WERI-Rb-1 (cell line): ENCODE measurements around the gene CNTNAP1.

Source experiments
- DNase-seq: peaks from one replicate; pipeline ENCODE4 v3.0.0-alpha.2; 2020
- H3K27ac ChIP-seq: fragments of 250-450 bp; sonication (Bioruptor Pico); 2 replicates; pipeline ENCODE4 v1.5.1; 2020; ENCODE audit warnings: mild to moderate bottlenecking, moderate library complexity
- H3K27me3 ChIP-seq: fragments of 250-450 bp; sonication (Bioruptor Pico); 2 replicates; pipeline ENCODE4 v1.5.1; 2021; ENCODE audit warnings: mild to moderate bottlenecking, low read depth, moderate library complexity; ENCODE audit not compliant: insufficient read depth, severe bottlenecking
- H3K36me3 ChIP-seq: fragments of 250-450 bp; sonication (Bioruptor Pico); 2 replicates; pipeline ENCODE4 v1.5.1; 2020; ENCODE audit warnings: mild to moderate bottlenecking, moderate library complexity
- H3K4me3 ChIP-seq: 2 replicates; pipeline ENCODE4 v1.5.1; 2011; ENCODE audit warnings: low read depth, mild to moderate bottlenecking, control low read depth, low read length
- H3K9me3 ChIP-seq: fragments of 250-450 bp; sonication (Bioruptor Pico); 2 replicates; pipeline ENCODE4 v1.5.1; 2021; ENCODE audit warnings: mild to moderate bottlenecking, moderate library complexity; ENCODE audit not compliant: severe bottlenecking
- TF ChIP-seq, protein P1 (sequence below): IDR thresholded peaks from 2 replicates; pipeline ENCODE4 v1.5.1; 2011; ENCODE audit warnings: low read depth, mild to moderate bottlenecking, control low read depth, inconsistent platforms, low read length

Gene CNTNAP1

GRCh38 chr17:42647778-42648177, 34.6 kb upstream of the CNTNAP1 start:
- Histone ChIP-seq H3K27me3 (no peaks in the 10 kb centered on the region), H3K27ac (no peak overlapping the region), H3K36me3 (no peaks in the 10 kb centered on the region), H3K4me3 (no peak overlapping the region), H3K9me3 (no peaks in the 10 kb centered on the region)
- no peak for DNase-seq
- TF ChIP-seq, protein P1, sequence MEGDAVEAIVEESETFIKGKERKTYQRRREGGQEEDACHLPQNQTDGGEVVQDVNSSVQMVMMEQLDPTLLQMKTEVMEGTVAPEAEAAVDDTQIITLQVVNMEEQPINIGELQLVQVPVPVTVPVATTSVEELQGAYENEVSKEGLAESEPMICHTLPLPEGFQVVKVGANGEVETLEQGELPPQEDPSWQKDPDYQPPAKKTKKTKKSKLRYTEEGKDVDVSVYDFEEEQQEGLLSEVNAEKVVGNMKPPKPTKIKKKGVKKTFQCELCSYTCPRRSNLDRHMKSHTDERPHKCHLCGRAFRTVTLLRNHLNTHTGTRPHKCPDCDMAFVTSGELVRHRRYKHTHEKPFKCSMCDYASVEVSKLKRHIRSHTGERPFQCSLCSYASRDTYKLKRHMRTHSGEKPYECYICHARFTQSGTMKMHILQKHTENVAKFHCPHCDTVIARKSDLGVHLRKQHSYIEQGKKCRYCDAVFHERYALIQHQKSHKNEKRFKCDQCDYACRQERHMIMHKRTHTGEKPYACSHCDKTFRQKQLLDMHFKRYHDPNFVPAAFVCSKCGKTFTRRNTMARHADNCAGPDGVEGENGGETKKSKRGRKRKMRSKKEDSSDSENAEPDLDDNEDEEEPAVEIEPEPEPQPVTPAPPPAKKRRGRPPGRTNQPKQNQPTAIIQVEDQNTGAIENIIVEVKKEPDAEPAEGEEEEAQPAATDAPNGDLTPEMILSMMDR = no peak

DNA sequence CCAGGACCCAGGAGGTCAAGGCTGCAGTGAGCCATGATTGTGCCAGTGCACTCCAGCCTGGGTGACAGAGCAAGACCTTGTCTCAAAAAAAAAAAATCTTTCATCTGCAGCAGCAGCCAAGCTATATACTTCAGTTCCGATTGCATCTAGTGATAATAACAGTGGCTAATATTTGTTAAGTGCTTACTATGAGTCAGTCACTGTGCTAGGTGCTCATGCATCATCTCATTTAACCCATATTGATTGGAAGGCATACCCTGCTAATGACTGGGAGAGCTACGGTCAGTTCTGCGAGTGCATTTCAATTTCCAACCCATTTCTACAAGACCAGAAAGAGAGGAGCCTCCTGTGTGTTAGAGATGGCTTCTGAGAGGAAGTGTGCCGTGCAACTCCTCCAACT, 30.9 kb upstream of the CNTNAP1 start:
- H3K27ac ChIP-seq = no peak overlapping the region
- H3K4me3 ChIP-seq = no peak overlapping the region
- DNase-seq = no peak
- no peaks in the 10 kb centered on the region for H3K9me3 ChIP-seq
- TF ChIP-seq, protein P1 = no peak
- no peaks in the 10 kb centered on the region for H3K36me3 ChIP-seq
- H3K27me3 ChIP-seq = no peaks in the 10 kb centered on the region

DNA sequence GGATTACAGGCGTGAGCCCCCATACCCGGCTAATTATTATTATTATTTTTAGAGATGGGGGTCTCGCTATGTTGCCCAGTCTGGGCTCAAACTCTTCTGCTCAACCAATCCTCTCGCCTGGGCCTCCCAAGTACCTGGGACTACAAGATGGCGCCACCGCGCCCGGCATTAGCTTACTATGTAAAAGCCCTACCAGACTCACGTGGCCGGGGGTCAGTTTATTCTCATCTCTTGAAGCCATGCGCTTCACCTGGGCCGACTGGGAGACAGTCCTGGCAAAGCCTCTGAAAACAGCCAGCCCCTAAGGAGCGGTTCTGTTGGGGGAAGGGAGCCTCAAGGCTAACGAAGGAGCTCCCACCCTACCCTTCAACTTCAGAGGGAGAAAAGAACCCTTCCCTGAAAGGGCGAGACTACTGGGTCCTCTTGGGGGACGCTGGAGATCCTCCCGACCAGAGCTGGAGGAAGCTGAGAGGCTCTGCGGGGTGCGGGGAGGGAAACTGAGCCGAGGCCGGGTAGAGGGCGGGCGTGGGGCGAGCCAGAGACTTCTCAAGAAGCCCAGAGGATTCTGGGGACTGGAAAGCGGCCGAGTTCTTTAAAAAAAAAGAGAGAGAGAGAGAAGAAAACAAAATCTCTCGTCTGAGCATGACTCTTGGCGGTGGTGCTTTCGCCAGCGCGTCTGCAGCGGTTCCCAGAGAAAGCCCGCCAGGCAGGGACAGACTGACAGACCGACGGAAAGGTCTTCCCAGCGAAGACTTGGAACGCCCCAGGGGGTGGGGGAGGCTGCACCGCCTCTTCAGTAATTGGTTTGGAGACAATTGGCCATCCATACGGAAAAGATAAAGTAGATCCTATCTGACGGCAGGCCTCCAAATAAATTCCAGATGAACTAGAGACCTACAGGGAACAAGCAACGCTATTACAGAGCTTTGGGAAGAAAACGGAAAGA, 28.9 kb upstream of the CNTNAP1 start:
- H3K27me3 ChIP-seq = no peaks in the 10 kb centered on the region
- no peak overlapping the region for H3K4me3 ChIP-seq
- no peaks in the 10 kb centered on the region for H3K36me3 ChIP-seq
- TF ChIP-seq, protein P1 = no peak
- H3K9me3 ChIP-seq = peaks cover 5% of the 10 kb centered on the region
- DNase-seq = no peak
- no peak overlapping the region for H3K27ac ChIP-seq

DNA sequence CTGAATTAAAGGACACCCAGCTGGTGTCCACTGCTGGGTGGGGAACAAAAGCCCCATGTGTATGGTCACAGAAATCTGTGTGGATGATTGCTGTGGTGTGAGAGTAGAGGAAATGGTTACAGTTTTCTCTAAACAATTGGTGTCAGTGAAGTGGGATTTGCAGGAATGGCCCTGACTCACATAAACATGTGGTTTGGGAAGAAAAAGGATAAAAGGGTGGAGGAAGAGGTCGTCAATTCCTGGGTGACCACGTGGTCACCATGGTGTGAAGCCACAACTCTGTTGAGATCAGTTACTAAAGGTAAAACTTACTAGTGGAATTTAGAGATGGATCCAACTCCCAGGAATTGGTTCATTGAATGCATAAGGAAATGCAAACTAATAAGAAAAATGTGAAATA, 26.8 kb upstream of the CNTNAP1 start:
- no peak overlapping the region for H3K27ac ChIP-seq
- peaks cover 5% of the 10 kb centered on the region for H3K9me3 ChIP-seq
- no peak for DNase-seq
- no peaks in the 10 kb centered on the region; the same call in 1 of the 2 replicates for H3K36me3 ChIP-seq
- H3K27me3 ChIP-seq = no peaks in the 10 kb centered on the region
- TF ChIP-seq, protein P1 = no peak
- no peak overlapping the region for H3K4me3 ChIP-seq

DNA sequence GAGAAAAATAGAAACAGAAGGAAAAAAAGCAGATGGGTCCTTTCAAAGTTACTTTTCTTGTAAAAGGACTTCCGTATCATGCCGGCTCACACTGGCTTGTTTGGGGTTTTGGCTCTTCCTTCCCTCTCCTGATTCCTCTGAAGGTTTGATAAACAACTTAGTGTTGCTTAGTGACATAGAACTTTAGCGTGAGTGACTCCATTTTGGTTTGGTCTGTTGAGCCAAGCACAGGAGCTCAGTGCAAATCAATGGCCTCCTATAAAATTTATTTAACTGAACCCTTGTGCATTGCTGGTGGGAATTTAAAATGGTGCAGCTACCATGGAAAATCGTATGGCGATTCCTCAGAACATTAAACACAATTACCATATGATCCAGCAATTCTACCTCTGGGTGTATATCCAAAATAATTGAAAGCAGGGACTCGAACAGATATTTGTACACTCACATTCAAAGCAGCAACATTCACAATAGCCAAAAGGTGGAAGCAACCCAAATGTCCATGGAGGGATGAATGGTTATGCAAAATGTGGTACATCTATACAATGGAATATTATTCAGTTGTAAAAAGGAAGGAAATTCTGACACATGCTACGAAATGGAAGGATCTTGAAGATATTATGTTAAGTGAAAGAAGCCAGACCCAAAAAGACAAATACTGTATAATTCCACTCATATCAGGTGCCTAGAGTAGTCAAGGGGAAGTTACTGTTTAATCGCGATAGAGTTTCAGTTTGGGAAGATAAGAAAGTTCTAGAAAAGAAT, 24.3 kb upstream of the CNTNAP1 start:
- no peak for DNase-seq
- peaks cover 5% of the 10 kb centered on the region for H3K9me3 ChIP-seq
- no peak overlapping the region for H3K27ac ChIP-seq
- TF ChIP-seq, protein P1 = no peak
- H3K36me3 ChIP-seq = peaks cover 13% of the 10 kb centered on the region
- no peaks in the 10 kb centered on the region for H3K27me3 ChIP-seq
- no peak overlapping the region for H3K4me3 ChIP-seq
